Activated CD4-positive, alpha-beta T cell treated with anti-CD3 and anti-CD28 coated beads for 36 hours (primary cell): Measurements from ENCODE around the gene ARHGEF16. TPM values are rescaled to one million over a fixed set of nuclear protein-coding genes. Genes with fewer than 3 reads are reported as not detected.

Experiments used
- ATAC-seq: fragments of 200-7000 bp; cut with Tn5 transposase; one replicate; pipeline ENCODE4 v1.10.0; 2021; ENCODE audit warnings: mild to moderate bottlenecking, moderate library complexity
- CTCF ChIA-PET: fragments of 350-600 bp; sonication (Branson Sonifier 250); formaldehyde crosslinking; loops from one replicate; lab custom pipeline; 2021; ENCODE audit warnings: antibody characterized with exemption; lab: Charles Lee
- POLR2A ChIA-PET: fragments of 350-600 bp; sonication (Branson Sonifier 250); formaldehyde crosslinking; loops from one replicate; lab custom pipeline; 2021; ENCODE audit warnings: antibody characterized with exemption, inconsistent platforms; lab: Charles Lee
- DNase-seq: peaks from one replicate; pipeline ENCODE4 v3.0.0-alpha.2; 2020
- H3K27ac Mint-ChIP-seq: one replicate; pipeline ENCODE4 v1.8.0; 2021; ENCODE audit warnings: mixed read lengths
- H3K27me3 Mint-ChIP-seq: one replicate; pipeline ENCODE4 v1.8.0; 2021; ENCODE audit warnings: mixed read lengths
- H3K36me3 Mint-ChIP-seq: one replicate; pipeline ENCODE4 v1.8.0; 2021; ENCODE audit warnings: low read depth, mixed read lengths
- H3K4me1 Mint-ChIP-seq: one replicate; pipeline ENCODE4 v1.8.0; 2021; ENCODE audit warnings: mixed read lengths
- H3K4me3 Mint-ChIP-seq: one replicate; pipeline ENCODE4 v1.8.0; 2021; ENCODE audit warnings: mild to moderate bottlenecking, moderate library complexity, mixed read lengths
- H3K9me3 Mint-ChIP-seq: one replicate; pipeline ENCODE4 v1.8.0; 2021; ENCODE audit warnings: low read depth, mixed read lengths
- intact Hi-C, 2 experiments: fragments of 100-400 bp; cut with DNase I in 1 of 2; cut with micrococcal nuclease in 1 of 2; formaldehyde crosslinking; loops; one replicate each; pipeline versions ENCODE4 v1.14.2 to v1.15.1; 2022 to 2024; cut with DNase I, micrococcal nuclease
- total RNA-seq, 2 experiments: library from RNA; stranded (reverse); gene quantifications; one replicate each; pipeline ENCODE4 v1.2.3, GENCODE V29; 2021

The ARHGEF16 gene
- total RNA-seq, 2 experiments from 2014 or later = not detected

- peaks cover 3% of the 10 kb centered on the region for H3K27me3 Mint-ChIP-seq
- CTCF ChIA-PET = interaction anchor here (0.6 to 1.0 kb wide), 3 partner anchors 13 to 724 kb away, joined by 3 to 4 read pairs (median 3); no protein-coding TSS in a partner anchor
- DNase-seq (no peak), ATAC-seq (no peak)
- H3K27ac Mint-ChIP-seq = no peak overlapping the region
- H3K4me1 Mint-ChIP-seq = no peaks in the 10 kb centered on the region
- H3K4me3 Mint-ChIP-seq = no peak overlapping the region
- H3K36me3 Mint-ChIP-seq = no peaks in the 10 kb centered on the region
- no peaks in the 10 kb centered on the region for H3K9me3 Mint-ChIP-seq
- POLR2A ChIA-PET = no interaction called here
- intact Hi-C loops = loop anchor here (1.0 to 10.0 kb wide), 4 partner anchors 139 to 602 kb away; no protein-coding TSS in a partner anchor
These were observed 30.4 kb upstream of the ARHGEF16 start for GRCh38 chr1:3423896-3424611.

DNA sequence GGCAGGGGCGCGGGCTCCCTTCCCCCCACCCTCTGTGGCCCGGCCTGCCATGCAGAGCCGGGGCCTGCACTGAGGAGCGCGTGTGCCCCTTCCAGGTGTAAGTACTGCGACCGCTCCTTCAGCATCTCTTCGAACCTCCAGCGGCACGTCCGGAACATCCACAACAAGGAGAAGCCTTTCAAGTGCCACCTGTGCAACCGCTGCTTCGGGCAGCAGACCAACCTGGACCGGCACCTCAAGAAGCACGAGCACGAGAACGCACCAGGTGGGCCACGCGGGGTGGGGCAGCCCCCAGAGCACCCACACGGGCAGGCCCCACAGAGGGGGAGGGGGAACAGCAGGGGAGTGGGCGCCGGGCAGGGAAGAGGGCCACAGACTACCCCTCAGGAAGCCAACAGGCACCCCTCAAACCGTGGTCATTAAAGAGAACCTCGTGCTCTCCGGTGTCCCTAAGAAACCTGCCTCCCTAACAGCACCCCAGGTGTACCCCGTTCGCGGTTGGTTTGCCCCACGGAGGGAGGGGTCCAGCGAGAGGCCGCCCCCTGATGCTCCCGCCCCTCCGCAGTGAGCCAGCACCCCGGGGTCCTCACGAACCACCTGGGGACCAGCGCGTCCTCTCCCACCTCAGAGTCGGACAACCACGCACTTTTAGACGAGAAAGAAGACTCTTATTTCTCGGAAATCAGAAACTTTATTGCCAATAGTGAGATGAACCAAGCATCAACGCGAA, 28.8 kb upstream of the ARHGEF16 start:
- Mint-ChIP-seq H3K4me1 (no peaks in the 10 kb centered on the region), H3K27ac (no peak overlapping the region), H3K4me3 (no peak overlapping the region), H3K36me3 (no peaks in the 10 kb centered on the region), H3K27me3 (peaks cover 3% of the 10 kb centered on the region), H3K9me3 (no peaks in the 10 kb centered on the region)
- CTCF ChIA-PET = no interaction called here
- ATAC-seq (no peak), DNase-seq (no peak)
- intact Hi-C loops = loop anchor here (2.0 to 10.0 kb wide), 2 partner anchors 141 to 411 kb away; no protein-coding TSS in a partner anchor
- POLR2A ChIA-PET = no interaction called here

- peaks cover under 1% of the 10 kb centered on the region for H3K27me3 Mint-ChIP-seq
- ATAC-seq = no peak
- DNase-seq = no peak
- ChIA-PET CTCF (no interaction called here), POLR2A (no interaction called here)
- H3K36me3 Mint-ChIP-seq = no peaks in the 10 kb centered on the region
- intact Hi-C loops = loop anchor here (2.0 to 10.0 kb wide), 2 partner anchors 142 to 412 kb away; no protein-coding TSS in a partner anchor
- H3K4me3 Mint-ChIP-seq = no peak overlapping the region
- no peaks in the 10 kb centered on the region for H3K4me1 Mint-ChIP-seq
- H3K27ac Mint-ChIP-seq = no peak overlapping the region
- no peaks in the 10 kb centered on the region for H3K9me3 Mint-ChIP-seq
These were observed 27.4 kb upstream of the ARHGEF16 start for GRCh38 chr1:3426956-3427535.

DNA sequence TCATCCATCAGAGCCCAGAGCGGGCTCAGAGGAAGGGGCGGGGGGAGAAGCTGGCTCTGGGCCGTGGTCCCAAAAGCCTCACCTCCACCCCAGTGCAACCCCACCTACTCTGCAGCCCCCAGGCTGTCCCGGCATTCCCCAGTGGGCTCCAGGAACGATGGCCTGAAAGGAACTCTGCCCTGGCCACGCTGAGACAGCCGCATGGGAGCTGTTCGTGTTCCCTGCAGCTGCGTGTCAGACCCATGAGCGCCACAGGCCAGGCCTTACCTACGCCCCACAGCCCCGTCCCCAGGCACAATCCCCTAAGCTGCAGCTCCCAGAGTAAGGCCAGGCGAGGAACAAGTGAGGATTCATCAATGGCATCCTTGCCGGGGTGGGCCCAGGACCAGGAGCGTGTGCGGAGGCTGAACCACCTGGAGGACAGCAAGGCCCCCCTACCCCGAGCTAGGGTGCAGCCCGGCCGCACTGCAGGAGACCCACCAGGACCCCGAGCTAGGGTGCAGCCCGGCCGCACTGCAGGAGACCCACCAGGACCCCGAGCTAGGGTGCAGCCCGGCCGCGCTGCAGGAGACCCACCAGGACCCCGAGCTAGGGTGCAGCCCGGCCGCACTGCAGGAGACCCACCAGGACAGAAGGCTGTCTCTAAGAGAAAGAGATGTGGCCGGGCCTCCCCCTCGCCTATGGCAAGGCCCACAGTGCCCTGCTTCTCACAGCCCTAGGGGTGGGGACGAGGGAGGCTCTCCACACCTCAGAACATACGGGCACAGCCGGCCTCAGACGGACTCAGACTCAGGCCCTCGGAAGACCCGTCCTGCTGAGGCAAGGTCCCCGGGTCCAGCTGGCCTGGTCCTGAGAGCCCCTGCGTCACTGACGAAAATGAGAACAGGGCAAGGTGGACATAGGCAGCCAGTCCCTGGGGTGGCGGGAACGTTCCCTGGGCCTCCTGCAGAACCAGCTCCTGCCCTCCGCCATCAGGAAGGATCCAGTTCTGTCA, 26.5 kb upstream of the ARHGEF16 start:
- intact Hi-C loops = loop anchor here (2.0 to 10.0 kb wide), 2 partner anchors 143 to 413 kb away; no protein-coding TSS in a partner anchor
- H3K36me3 Mint-ChIP-seq = no peaks in the 10 kb centered on the region
- ATAC-seq (no peak), DNase-seq (no peak)
- ChIA-PET CTCF (interaction anchor here (0.6 kb wide), 1 partner anchor 399 kb away, joined by 3 read pairs; no protein-coding TSS in a partner anchor), POLR2A (no interaction called here)
- no peak overlapping the region for H3K27ac Mint-ChIP-seq
- H3K9me3 Mint-ChIP-seq = no peaks in the 10 kb centered on the region
- H3K27me3 Mint-ChIP-seq = no peaks in the 10 kb centered on the region
- H3K4me1 Mint-ChIP-seq = no peaks in the 10 kb centered on the region
- H3K4me3 Mint-ChIP-seq = no peak overlapping the region

- no peaks in the 10 kb centered on the region for H3K36me3 Mint-ChIP-seq
- CTCF ChIA-PET = no interaction called here
- intact Hi-C loops = loop anchor here in 1 of 2 experiments (10.0 kb wide), 1 partner anchor 144 kb away; no protein-coding TSS in a partner anchor
- POLR2A ChIA-PET = no interaction called here
- H3K4me1 Mint-ChIP-seq = no peaks in the 10 kb centered on the region
- H3K27me3 Mint-ChIP-seq = no peaks in the 10 kb centered on the region
- H3K9me3 Mint-ChIP-seq = no peaks in the 10 kb centered on the region
- DNase-seq = no peak
- H3K4me3 Mint-ChIP-seq = no peak overlapping the region
- H3K27ac Mint-ChIP-seq = no peak overlapping the region
- no peak for ATAC-seq
These were observed 25.6 kb upstream of the ARHGEF16 start for GRCh38 chr1:3428899-3429298.

DNA sequence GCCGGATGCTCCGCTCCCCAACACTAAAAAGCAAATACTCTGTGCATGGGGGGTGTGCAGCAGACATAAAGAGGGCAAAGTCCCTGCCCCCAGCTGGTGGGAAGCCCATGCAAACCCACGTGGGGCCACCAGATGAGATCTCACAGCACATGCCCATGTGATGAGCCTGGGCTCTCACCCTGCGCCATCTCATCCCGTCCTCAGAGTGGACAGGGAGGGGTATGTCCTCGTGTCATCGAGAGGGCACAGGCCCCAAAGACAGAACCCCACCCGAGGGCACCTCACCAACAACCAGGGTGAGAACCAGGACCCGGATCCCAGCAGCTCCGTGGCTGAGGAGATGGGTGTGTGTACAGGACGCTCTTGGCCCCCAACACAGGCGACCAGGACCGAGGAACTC, 25.1 kb upstream of the ARHGEF16 start:
- DNase-seq = no peak
- H3K4me1 Mint-ChIP-seq = no peaks in the 10 kb centered on the region
- ChIA-PET CTCF (no interaction called here), POLR2A (no interaction called here)
- H3K36me3 Mint-ChIP-seq = no peaks in the 10 kb centered on the region
- H3K27me3 Mint-ChIP-seq = no peaks in the 10 kb centered on the region
- no peak overlapping the region for H3K27ac Mint-ChIP-seq
- no peaks in the 10 kb centered on the region for H3K9me3 Mint-ChIP-seq
- no peak for ATAC-seq
- intact Hi-C loops = loop anchor here in 1 of 2 experiments (10.0 kb wide), 1 partner anchor 145 kb away; no protein-coding TSS in a partner anchor
- H3K4me3 Mint-ChIP-seq = no peak overlapping the region

GRCh38 chr1:3429766-3430165, 24.7 kb upstream of the ARHGEF16 start:
- no peaks in the 10 kb centered on the region for H3K4me1 Mint-ChIP-seq
- intact Hi-C loops = loop anchor here in 1 of 2 experiments (10.0 kb wide), 1 partner anchor 145 kb away; no protein-coding TSS in a partner anchor
- DNase-seq = no peak
- ATAC-seq = no peak
- ChIA-PET CTCF (no interaction called here), POLR2A (no interaction called here)
- no peak overlapping the region for H3K4me3 Mint-ChIP-seq
- H3K27ac Mint-ChIP-seq = no peak overlapping the region
- H3K9me3 Mint-ChIP-seq = no peaks in the 10 kb centered on the region
- no peaks in the 10 kb centered on the region for H3K27me3 Mint-ChIP-seq
- no peaks in the 10 kb centered on the region for H3K36me3 Mint-ChIP-seq

- no peak overlapping the region for H3K27ac Mint-ChIP-seq
- H3K4me3 Mint-ChIP-seq = no peak overlapping the region
- no peaks in the 10 kb centered on the region for H3K4me1 Mint-ChIP-seq
- intact Hi-C loops = no loop called here
- DNase-seq (no peak), ATAC-seq (no peak)
- no peaks in the 10 kb centered on the region for H3K9me3 Mint-ChIP-seq
- ChIA-PET POLR2A (no interaction called here), CTCF (no interaction called here)
- no peaks in the 10 kb centered on the region for H3K27me3 Mint-ChIP-seq
- H3K36me3 Mint-ChIP-seq = no peaks in the 10 kb centered on the region
These were observed 24.1 kb upstream of the ARHGEF16 start for GRCh38 chr1:3430406-3430805.

GRCh38 chr1:3430820-3431219, 23.6 kb upstream of the ARHGEF16 start:
- intact Hi-C loops = no loop called here
- no peaks in the 10 kb centered on the region for H3K36me3 Mint-ChIP-seq
- no peak overlapping the region for H3K4me3 Mint-ChIP-seq
- no peaks in the 10 kb centered on the region for H3K9me3 Mint-ChIP-seq
- ATAC-seq = no peak
- CTCF ChIA-PET = no interaction called here
- no peaks in the 10 kb centered on the region for H3K4me1 Mint-ChIP-seq
- POLR2A ChIA-PET = no interaction called here
- no peak for DNase-seq
- H3K27ac Mint-ChIP-seq = no peak overlapping the region
- H3K27me3 Mint-ChIP-seq = no peaks in the 10 kb centered on the region

DNA sequence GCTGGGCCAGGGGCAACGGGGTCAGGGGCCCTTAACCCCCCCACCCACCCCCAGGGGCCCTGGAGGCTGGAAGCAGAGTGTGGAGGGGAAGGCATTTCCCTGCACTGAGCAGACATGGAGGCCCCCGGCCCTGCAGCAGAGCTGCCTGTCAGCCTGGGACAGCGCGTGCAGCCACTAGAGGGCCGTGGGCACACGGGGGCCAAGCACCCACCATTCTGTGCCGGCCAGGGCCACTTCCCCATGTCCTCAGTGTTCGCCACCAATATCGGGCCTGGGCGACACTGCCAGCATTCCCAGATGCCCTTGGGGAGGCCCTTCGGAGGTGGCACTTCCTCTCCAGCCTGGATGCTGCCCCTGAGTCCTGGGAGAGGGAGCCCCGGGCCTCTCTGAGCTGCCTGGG, 23.2 kb upstream of the ARHGEF16 start:
- no peak overlapping the region for H3K4me3 Mint-ChIP-seq
- no peaks in the 10 kb centered on the region for H3K4me1 Mint-ChIP-seq
- ATAC-seq (no peak), DNase-seq (no peak)
- POLR2A ChIA-PET = no interaction called here
- no peaks in the 10 kb centered on the region for H3K9me3 Mint-ChIP-seq
- intact Hi-C loops = no loop called here
- H3K36me3 Mint-ChIP-seq = no peaks in the 10 kb centered on the region
- no peak overlapping the region for H3K27ac Mint-ChIP-seq
- no peaks in the 10 kb centered on the region for H3K27me3 Mint-ChIP-seq
- CTCF ChIA-PET = no interaction called here

DNA sequence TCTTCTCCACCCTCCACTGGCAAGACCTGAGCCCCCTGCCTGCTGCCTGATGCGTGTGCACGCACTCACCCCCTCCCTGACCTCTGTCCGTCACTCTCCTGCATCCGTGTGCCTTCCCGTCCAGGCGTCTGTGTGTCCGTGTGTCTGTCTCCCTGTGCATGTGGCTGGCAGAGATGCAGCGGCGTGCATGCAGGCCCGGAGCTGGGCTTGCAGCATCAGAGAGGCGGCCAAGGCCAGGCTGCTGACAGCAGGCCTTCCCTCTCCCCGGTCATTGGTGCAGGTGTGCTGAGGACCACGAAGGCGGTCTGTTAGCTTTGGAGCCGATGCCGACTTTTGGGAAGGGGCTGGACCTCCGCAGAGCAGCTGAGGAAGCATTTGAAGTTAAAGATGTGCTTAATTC, 22.8 kb upstream of the ARHGEF16 start:
- ATAC-seq (no peak), DNase-seq (no peak)
- Mint-ChIP-seq H3K36me3 (no peaks in the 10 kb centered on the region), H3K4me1 (no peaks in the 10 kb centered on the region), H3K27ac (no peak overlapping the region), H3K27me3 (no peaks in the 10 kb centered on the region), H3K4me3 (no peak overlapping the region), H3K9me3 (no peaks in the 10 kb centered on the region)
- ChIA-PET POLR2A (no interaction called here), CTCF (no interaction called here)
- intact Hi-C loops = no loop called here
